ENCODE measurements around the gene VAPA.

VAPA gene

DNA sequence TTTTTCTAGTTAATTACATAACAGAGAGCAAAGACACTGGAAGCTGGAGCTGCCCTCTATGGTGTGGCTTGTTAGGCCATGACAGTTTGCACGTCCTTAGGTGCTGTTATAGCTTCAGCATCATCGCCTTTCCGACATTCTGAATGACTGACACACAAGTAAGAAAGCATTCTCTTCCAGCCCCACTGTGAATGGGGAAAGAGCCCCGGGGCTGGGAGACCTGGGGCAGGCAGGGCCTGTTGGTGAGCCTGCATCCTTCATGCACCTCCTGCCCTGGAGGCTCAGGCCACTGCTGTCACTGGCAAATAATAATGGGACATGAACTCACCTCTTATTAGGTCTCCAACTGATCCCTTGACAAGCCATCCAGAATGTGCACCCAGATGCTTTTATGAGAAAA is 71.8 kb downstream of the VAPA start:
- H3K9ac ChIP-seq (ENCODE audit: low read length), result no peak overlapping the region
- no peak overlapping the region for H3K4ac ChIP-seq (ENCODE audit: low read depth, low read length)
- H2BK5ac ChIP-seq (ENCODE audit: low read depth, low read length, poor library complexity), result no peak overlapping the region
- no peak overlapping the region for H4K8ac ChIP-seq (ENCODE audit: low read depth, low read length)
- no peak overlapping the region for H4K12ac ChIP-seq (ENCODE audit: low read depth, low read length)
- no peak overlapping the region for H3K4me3 ChIP-seq (ENCODE audit: low read depth, low read length)
- no peak overlapping the region for H2AK5ac ChIP-seq (ENCODE audit: low read length)
- no peak overlapping the region for H3K23ac ChIP-seq (ENCODE audit: low read length)
- H4K91ac ChIP-seq (ENCODE audit: low read depth, low read length), result no peak overlapping the region
- H3K79me1 ChIP-seq (ENCODE audit: low read length), result no peaks in the 10 kb centered on the region
- H3K36me3 ChIP-seq (ENCODE audit: control insufficient read depth in 1 of 2, insufficient read depth in 2 of 2, low read length in 2 of 2), result no peaks in the 10 kb centered on the region
- no peak overlapping the region for H2AFZ ChIP-seq (ENCODE audit: insufficient read depth, low read length, poor library complexity)
- no CpG with 5 or more reads among the region's 4 CpGs for WGBS (ENCODE audit: extremely low coverage, insufficient coverage, insufficient read length)
- H3K27me3 ChIP-seq (ENCODE audit: insufficient read depth, low read length), result no peaks in the 10 kb centered on the region
- peak; percentile 86 to 89 for DNase-seq
- H3K27ac ChIP-seq (ENCODE audit: low read depth, low read length), result no peak overlapping the region
- no peak overlapping the region for H2BK12ac ChIP-seq (ENCODE audit: low read length)
- H3K14ac ChIP-seq (ENCODE audit: low read length), result no peak overlapping the region
- H2BK120ac ChIP-seq (ENCODE audit: insufficient read depth, low read length, poor library complexity), result no peak overlapping the region
- H3K18ac ChIP-seq (ENCODE audit: low read length), result no peak overlapping the region
- no peak overlapping the region for H3K4me2 ChIP-seq (ENCODE audit: low read length)
- peaks cover 5% of the 10 kb centered on the region for H3K9me3 ChIP-seq (ENCODE audit: insufficient read depth, low read depth, low read length)
- no peaks in the 10 kb centered on the region for H3K4me1 ChIP-seq (ENCODE audit: control insufficient read depth in 1 of 2, insufficient read depth in 2 of 2, low read length in 2 of 2)
- H3K79me2 ChIP-seq (ENCODE audit: control insufficient read depth, insufficient read depth, low read length, poor library complexity), result no peaks in the 10 kb centered on the region

DNA sequence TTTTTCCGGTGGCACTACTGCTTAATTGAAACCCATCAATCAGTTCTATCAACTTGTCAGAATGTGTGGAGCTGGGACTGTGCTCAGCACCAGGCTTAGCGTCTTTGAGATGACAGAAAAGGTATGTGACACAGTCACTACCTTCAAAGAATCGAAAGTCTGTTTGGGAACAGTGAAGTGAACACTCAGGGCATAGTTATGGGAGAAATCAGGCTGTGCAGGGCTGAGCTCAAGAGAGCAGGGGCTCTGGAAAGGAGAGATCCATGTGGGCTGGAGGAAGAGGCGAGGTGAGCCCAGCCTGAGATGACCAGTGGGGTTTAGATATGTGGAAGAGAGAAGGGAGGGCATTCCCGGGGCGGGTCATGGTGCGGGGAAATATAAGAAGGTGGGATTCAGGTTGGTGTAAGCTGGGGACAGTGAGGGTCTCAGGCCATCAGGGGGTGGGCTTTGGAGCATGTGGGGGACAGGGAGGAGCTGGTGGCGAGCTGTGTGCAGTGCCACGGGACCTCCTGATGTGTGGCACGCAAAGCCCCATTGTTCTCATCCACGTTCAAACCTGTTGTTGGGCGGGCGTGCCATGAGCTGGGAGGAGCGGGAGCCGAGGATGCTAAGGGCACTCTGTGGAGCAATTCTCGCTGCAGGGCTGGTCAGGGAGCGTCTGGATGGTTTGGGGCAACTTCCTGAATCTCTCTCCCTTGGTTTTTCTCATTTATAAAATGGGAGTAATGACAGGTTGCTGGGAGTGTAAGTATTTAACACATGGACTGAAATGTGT is 72.5 kb downstream of the VAPA start:
- Histone ChIP-seq H2AK5ac (ENCODE audit: low read length) (no peak overlapping the region), H2BK12ac (ENCODE audit: low read length) (no peak overlapping the region), H3K27ac (ENCODE audit: low read depth, low read length) (no peak overlapping the region), H3K4me3 (ENCODE audit: low read depth, low read length) (no peak overlapping the region), H3K79me1 (ENCODE audit: low read length) (no peaks in the 10 kb centered on the region), H2BK120ac (ENCODE audit: insufficient read depth, low read length, poor library complexity) (no peak overlapping the region), H2AFZ (ENCODE audit: insufficient read depth, low read length, poor library complexity) (no peak overlapping the region), H3K9me3 (ENCODE audit: insufficient read depth, low read depth, low read length) (peaks cover 5% of the 10 kb centered on the region), H3K9ac (ENCODE audit: low read length) (no peak overlapping the region), H4K91ac (ENCODE audit: low read depth, low read length) (no peak overlapping the region), H3K18ac (ENCODE audit: low read length) (no peak overlapping the region), H3K4ac (ENCODE audit: low read depth, low read length) (no peak overlapping the region), H3K36me3 (ENCODE audit: control insufficient read depth in 1 of 2, insufficient read depth in 2 of 2, low read length in 2 of 2) (no peaks in the 10 kb centered on the region), H3K79me2 (ENCODE audit: control insufficient read depth, insufficient read depth, low read length, poor library complexity) (no peaks in the 10 kb centered on the region), H2BK5ac (ENCODE audit: low read depth, low read length, poor library complexity) (no peak overlapping the region), H4K8ac (ENCODE audit: low read depth, low read length) (no peak overlapping the region), H3K4me2 (ENCODE audit: low read length) (no peak overlapping the region), H3K27me3 (ENCODE audit: insufficient read depth, low read length) (no peaks in the 10 kb centered on the region), H3K23ac (ENCODE audit: low read length) (no peak overlapping the region), H3K14ac (ENCODE audit: low read length) (no peak overlapping the region), H4K12ac (ENCODE audit: low read depth, low read length) (no peak overlapping the region), H3K4me1 (ENCODE audit: control insufficient read depth in 1 of 2, insufficient read depth in 2 of 2, low read length in 2 of 2) (no peaks in the 10 kb centered on the region)
- no CpG with 5 or more reads among the region's 17 CpGs for WGBS (ENCODE audit: extremely low coverage, insufficient coverage, insufficient read length)
- peak; percentile 87 to 90 for DNase-seq

DNA sequence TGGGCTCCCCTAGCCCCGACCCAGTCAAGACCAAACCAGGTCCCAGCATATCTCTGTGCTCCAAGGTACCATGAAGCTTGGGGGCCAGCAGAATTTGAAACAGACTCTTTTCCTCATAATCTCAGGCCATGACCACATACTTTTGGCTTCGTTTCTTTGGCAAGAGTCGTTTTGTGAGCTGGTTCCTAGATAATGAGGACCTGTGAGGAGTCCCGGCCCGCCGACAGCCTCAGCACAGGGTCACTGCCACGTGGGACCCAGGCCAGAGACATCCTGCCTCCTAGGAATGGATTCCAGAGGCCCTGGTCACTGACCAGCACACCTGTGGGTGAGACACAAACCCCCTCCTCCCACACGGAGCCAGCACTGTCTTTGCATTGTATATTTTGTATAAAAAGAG is 73.5 kb downstream of the VAPA start:
- no CpG with 5 or more reads among the region's 8 CpGs for WGBS (ENCODE audit: extremely low coverage, insufficient coverage, insufficient read length)
- Histone ChIP-seq H3K4me1 (ENCODE audit: control insufficient read depth in 1 of 2, insufficient read depth in 2 of 2, low read length in 2 of 2) (no peaks in the 10 kb centered on the region), H3K4me3 (ENCODE audit: low read depth, low read length) (no peak overlapping the region), H3K18ac (ENCODE audit: low read length) (no peak overlapping the region), H3K14ac (ENCODE audit: low read length) (no peak overlapping the region), H3K4me2 (ENCODE audit: low read length) (no peak overlapping the region), H2BK5ac (ENCODE audit: low read depth, low read length, poor library complexity) (no peak overlapping the region), H2AFZ (ENCODE audit: insufficient read depth, low read length, poor library complexity) (no peak overlapping the region), H2BK12ac (ENCODE audit: low read length) (no peak overlapping the region), H4K8ac (ENCODE audit: low read depth, low read length) (no peak overlapping the region), H3K27ac (ENCODE audit: low read depth, low read length) (no peak overlapping the region), H4K12ac (ENCODE audit: low read depth, low read length) (no peak overlapping the region), H3K4ac (ENCODE audit: low read depth, low read length) (no peak overlapping the region), H4K91ac (ENCODE audit: low read depth, low read length) (no peak overlapping the region), H3K79me1 (ENCODE audit: low read length) (no peaks in the 10 kb centered on the region), H3K9ac (ENCODE audit: low read length) (no peak overlapping the region), H2AK5ac (ENCODE audit: low read length) (no peak overlapping the region), H3K79me2 (ENCODE audit: control insufficient read depth, insufficient read depth, low read length, poor library complexity) (no peaks in the 10 kb centered on the region), H2BK120ac (ENCODE audit: insufficient read depth, low read length, poor library complexity) (no peak overlapping the region), H3K36me3 (ENCODE audit: control insufficient read depth in 1 of 2, insufficient read depth in 2 of 2, low read length in 2 of 2) (no peaks in the 10 kb centered on the region), H3K9me3 (ENCODE audit: insufficient read depth, low read depth, low read length) (peaks cover 5% of the 10 kb centered on the region), H3K23ac (ENCODE audit: low read length) (no peak overlapping the region), H3K27me3 (ENCODE audit: insufficient read depth, low read length) (no peaks in the 10 kb centered on the region)
- DNase-seq, result peak; percentile 48 to 73

DNA sequence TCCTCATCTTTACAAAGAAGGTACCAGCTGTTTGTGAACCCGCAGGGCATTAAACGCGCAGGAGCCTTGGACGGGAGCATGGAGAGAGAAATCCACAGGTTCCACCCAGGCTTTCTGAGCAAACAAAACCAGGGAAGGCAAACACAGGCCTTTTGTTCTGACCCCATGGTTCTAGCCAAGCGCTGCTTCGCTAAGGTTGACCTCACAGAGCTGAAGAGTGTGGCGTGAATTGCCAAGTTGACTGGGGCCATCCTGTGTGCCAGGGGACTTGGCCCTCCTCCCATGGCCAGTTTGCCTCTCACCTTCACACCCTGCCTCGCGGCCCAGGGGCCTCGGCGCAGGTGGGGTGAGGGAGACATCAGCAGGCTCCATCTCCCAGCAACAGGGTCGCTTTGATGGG is 74.1 kb downstream of the VAPA start:
- H2BK120ac ChIP-seq (ENCODE audit: insufficient read depth, low read length, poor library complexity), result no peak overlapping the region
- no peak overlapping the region for H3K18ac ChIP-seq (ENCODE audit: low read length)
- no peak overlapping the region for H3K4me3 ChIP-seq (ENCODE audit: low read depth, low read length)
- H3K4me2 ChIP-seq (ENCODE audit: low read length), result no peak overlapping the region
- no peak overlapping the region for H2AFZ ChIP-seq (ENCODE audit: insufficient read depth, low read length, poor library complexity)
- whole genome bisulfite sequencing (ENCODE audit: extremely low coverage, insufficient coverage, insufficient read length), result no CpG with 5 or more reads among the region's 12 CpGs
- H3K36me3 ChIP-seq (ENCODE audit: control insufficient read depth in 1 of 2, insufficient read depth in 2 of 2, low read length in 2 of 2), result no peaks in the 10 kb centered on the region
- H3K4ac ChIP-seq (ENCODE audit: low read depth, low read length), result no peak overlapping the region
- H3K79me1 ChIP-seq (ENCODE audit: low read length), result no peaks in the 10 kb centered on the region
- H3K9me3 ChIP-seq (ENCODE audit: insufficient read depth, low read depth, low read length), result peaks cover under 1% of the 10 kb centered on the region
- H3K79me2 ChIP-seq (ENCODE audit: control insufficient read depth, insufficient read depth, low read length, poor library complexity), result no peaks in the 10 kb centered on the region
- H4K8ac ChIP-seq (ENCODE audit: low read depth, low read length), result no peak overlapping the region
- no peak overlapping the region for H2BK5ac ChIP-seq (ENCODE audit: low read depth, low read length, poor library complexity)
- H3K14ac ChIP-seq (ENCODE audit: low read length), result no peak overlapping the region
- H3K27me3 ChIP-seq (ENCODE audit: insufficient read depth, low read length), result no peaks in the 10 kb centered on the region
- no peak overlapping the region for H3K23ac ChIP-seq (ENCODE audit: low read length)
- no peaks in the 10 kb centered on the region for H3K4me1 ChIP-seq (ENCODE audit: control insufficient read depth in 1 of 2, insufficient read depth in 2 of 2, low read length in 2 of 2)
- H4K12ac ChIP-seq (ENCODE audit: low read depth, low read length), result no peak overlapping the region
- DNase-seq, result no peak
- H3K9ac ChIP-seq (ENCODE audit: low read length), result no peak overlapping the region
- no peak overlapping the region for H2AK5ac ChIP-seq (ENCODE audit: low read length)
- H3K27ac ChIP-seq (ENCODE audit: low read depth, low read length), result no peak overlapping the region
- no peak overlapping the region for H4K91ac ChIP-seq (ENCODE audit: low read depth, low read length)
- no peak overlapping the region for H2BK12ac ChIP-seq (ENCODE audit: low read length)
